NOMO-1 (cell line): ENCODE results near the gene PGPEP1.
A peak's percentile ranks its signal among the peaks of the same experiment; 100 is the strongest.

ENCODE experiments used
- DNase-seq, 2 experiments: peaks; one replicate each; lab custom pipeline; 2025; ENCODE audit not compliant: unreplicated experiment in 2 of 2; lab: John Stamatoyannopoulos, UW

The PGPEP1 gene

GRCh38 chr19:18340190-18340989 is at the start of gene PGPEP1:
Gene PGPEP1 (plus strand): TSS chr19:18340598. CDS start chr19:18340682, 84 bp downstream.
- peak; percentile 47 to 54 for DNase-seq

GRCh38 chr19:18291019-18291524 is 49.3 kb upstream of the PGPEP1 start:
- DNase-seq, result no peak

GRCh38 chr19:18291590-18292461 is 48.6 kb upstream of the PGPEP1 start:
- DNase-seq, result peak; percentile 82 to 88

GRCh38 chr19:18292462-18292809 is 48.0 kb upstream of the PGPEP1 start:
- DNase-seq, result peak; percentile 75 to 77

- DNase-seq, result peak; percentile 69 to 82
Measured at GRCh38 chr19:18292810-18293641, 47.4 kb upstream of the PGPEP1 start.

GRCh38 chr19:18293642-18294466 is 46.5 kb upstream of the PGPEP1 start:
- no peak for DNase-seq

- no peak for DNase-seq
Measured at GRCh38 chr19:18294467-18294864, 45.9 kb upstream of the PGPEP1 start.

GRCh38 chr19:18295034-18295451 is 45.4 kb upstream of the PGPEP1 start:
- DNase-seq, result no peak

GRCh38 chr19:18297308-18297707 is 43.1 kb upstream of the PGPEP1 start:
- DNase-seq, result no peak

GRCh38 chr19:18298601-18299000 is 41.8 kb upstream of the PGPEP1 start:
- DNase-seq, result no peak

- no peak for DNase-seq
Measured at GRCh38 chr19:18299654-18300053, 40.7 kb upstream of the PGPEP1 start.

GRCh38 chr19:18300930-18301717 is 39.3 kb upstream of the PGPEP1 start:
- no peak for DNase-seq

- no peak for DNase-seq
Measured at GRCh38 chr19:18301718-18302111, 38.7 kb upstream of the PGPEP1 start.

GRCh38 chr19:18304208-18304457 is 36.3 kb upstream of the PGPEP1 start:
- no peak for DNase-seq

- DNase-seq, result peak; percentile 84 to 88
Measured at GRCh38 chr19:18304458-18305310, 35.7 kb upstream of the PGPEP1 start.

- no peak for DNase-seq
Measured at GRCh38 chr19:18306209-18306887, 34.0 kb upstream of the PGPEP1 start.

- no peak for DNase-seq
Measured at GRCh38 chr19:18306888-18307260, 33.5 kb upstream of the PGPEP1 start.

GRCh38 chr19:18307271-18307681 is 33.1 kb upstream of the PGPEP1 start:
- no peak for DNase-seq
